ENCODE measurements around the gene HOXA2. TPM values are rescaled to one million over a fixed set of nuclear protein-coding genes. Genes with fewer than 3 reads are reported as not detected.

Gene HOXA2
- total RNA-seq, 1 donor from 2014 or later = not detected

- H3K4me1 Mint-ChIP-seq = peaks cover 5% of the 10 kb centered on the region
- no peaks in the 10 kb centered on the region for H3K9me3 Mint-ChIP-seq
- H3K36me3 Mint-ChIP-seq (ENCODE audit: low read depth) = no peaks in the 10 kb centered on the region
- peaks cover 17% of the 10 kb centered on the region for H3K27me3 Mint-ChIP-seq
- no peak overlapping the region for H3K4me3 Mint-ChIP-seq
- no peak overlapping the region for H3K27ac Mint-ChIP-seq
- no peak for DNase-seq
- intact Hi-C loops (cut with micrococcal nuclease) = no loop called here
Measured at GRCh38 chr7:27079234-27079975, 23.1 kb downstream of the HOXA2 start.

- H3K9me3 Mint-ChIP-seq = no peaks in the 10 kb centered on the region
- H3K27me3 Mint-ChIP-seq = peaks cover 11% of the 10 kb centered on the region
- H3K36me3 Mint-ChIP-seq (ENCODE audit: low read depth) = no peaks in the 10 kb centered on the region
- no peak overlapping the region for H3K27ac Mint-ChIP-seq
- intact Hi-C loops (cut with micrococcal nuclease) = no loop called here
- no peak for DNase-seq
- no peak overlapping the region for H3K4me3 Mint-ChIP-seq
- H3K4me1 Mint-ChIP-seq = peaks cover 5% of the 10 kb centered on the region
Measured at GRCh38 chr7:27078616-27079233, 23.8 kb downstream of the HOXA2 start.

DNA sequence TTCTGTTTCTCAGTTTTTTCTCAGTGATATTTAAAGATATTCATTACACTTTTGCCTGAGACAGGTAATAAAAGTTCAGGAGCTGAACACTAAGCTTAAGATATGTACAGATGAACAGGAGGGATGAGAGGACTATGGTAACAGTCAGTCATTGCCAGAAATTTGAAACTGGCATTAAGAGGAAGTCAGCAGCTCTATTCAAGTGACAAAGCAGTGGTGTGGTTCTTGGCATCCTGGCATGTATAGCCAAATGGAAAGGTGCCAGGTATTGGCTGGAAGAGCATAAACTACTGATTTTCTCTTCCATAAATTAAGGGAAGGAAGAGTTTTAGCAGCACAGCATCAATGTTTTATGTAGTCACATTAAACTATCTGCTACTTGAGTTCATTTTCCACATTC lies 29.4 kb downstream of the HOXA2 start:
- Mint-ChIP-seq H3K27ac (no peak overlapping the region), H3K4me1 (no peaks in the 10 kb centered on the region), H3K9me3 (no peaks in the 10 kb centered on the region), H3K4me3 (no peak overlapping the region), H3K36me3 (ENCODE audit: low read depth) (no peaks in the 10 kb centered on the region), H3K27me3 (peaks cover 2% of the 10 kb centered on the region)
- intact Hi-C loops (cut with micrococcal nuclease) = no loop called here
- no peak for DNase-seq

- Mint-ChIP-seq H3K4me3 (no peak overlapping the region), H3K27ac (no peak overlapping the region), H3K4me1 (no peaks in the 10 kb centered on the region), H3K9me3 (no peaks in the 10 kb centered on the region), H3K27me3 (peaks cover 2% of the 10 kb centered on the region), H3K36me3 (ENCODE audit: low read depth) (no peaks in the 10 kb centered on the region)
- intact Hi-C loops (cut with micrococcal nuclease) = no loop called here
- no peak for DNase-seq
Measured at GRCh38 chr7:27071622-27072390, 30.7 kb downstream of the HOXA2 start.

- H3K36me3 Mint-ChIP-seq (ENCODE audit: low read depth) = no peaks in the 10 kb centered on the region
- no peaks in the 10 kb centered on the region for H3K9me3 Mint-ChIP-seq
- no peaks in the 10 kb centered on the region for H3K4me1 Mint-ChIP-seq
- H3K4me3 Mint-ChIP-seq = no peak overlapping the region
- H3K27me3 Mint-ChIP-seq = no peaks in the 10 kb centered on the region
- no peak for DNase-seq
- no peak overlapping the region for H3K27ac Mint-ChIP-seq
- intact Hi-C loops (cut with micrococcal nuclease) = no loop called here
Measured at GRCh38 chr7:27068259-27068658, 34.2 kb downstream of the HOXA2 start.

GRCh38 chr7:27066148-27066547 lies 36.3 kb downstream of the HOXA2 start:
- no peaks in the 10 kb centered on the region for H3K27me3 Mint-ChIP-seq
- intact Hi-C loops (cut with micrococcal nuclease) = no loop called here

DNA sequence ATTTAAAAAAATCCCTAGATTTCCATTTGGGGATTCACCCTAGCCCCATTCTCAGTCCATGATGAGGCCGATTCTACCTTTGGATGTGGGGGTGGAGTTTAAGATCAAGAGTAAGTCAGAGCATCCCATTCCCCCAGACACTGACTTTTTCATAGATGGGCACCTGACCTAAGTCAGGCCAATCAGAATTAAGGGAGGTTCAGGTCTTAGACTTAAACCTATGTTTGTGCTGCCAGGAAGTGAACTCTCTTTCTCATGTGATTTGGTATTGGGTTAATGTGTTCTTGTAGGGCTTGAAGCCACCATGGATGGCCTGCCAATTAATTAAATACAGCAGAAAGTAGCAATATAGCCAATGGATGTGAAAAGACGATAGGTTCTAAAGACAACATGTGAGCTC lies 36.8 kb downstream of the HOXA2 start:
- Mint-ChIP-seq H3K36me3 (ENCODE audit: low read depth) (no peaks in the 10 kb centered on the region), H3K27ac (no peak overlapping the region), H3K4me1 (no peaks in the 10 kb centered on the region), H3K4me3 (no peak overlapping the region), H3K9me3 (no peaks in the 10 kb centered on the region), H3K27me3 (no peaks in the 10 kb centered on the region)
- intact Hi-C loops (cut with micrococcal nuclease) = no loop called here
- DNase-seq = no peak

More at GRCh38 chr7:27066148-27066547, 36.3 kb downstream of the HOXA2 start:
- H3K27ac Mint-ChIP-seq = no peak overlapping the region
- no peaks in the 10 kb centered on the region for H3K36me3 Mint-ChIP-seq (ENCODE audit: low read depth)
- H3K4me1 Mint-ChIP-seq = no peaks in the 10 kb centered on the region
- DNase-seq = no peak
- no peak overlapping the region for H3K4me3 Mint-ChIP-seq
- H3K9me3 Mint-ChIP-seq = no peaks in the 10 kb centered on the region

DNA sequence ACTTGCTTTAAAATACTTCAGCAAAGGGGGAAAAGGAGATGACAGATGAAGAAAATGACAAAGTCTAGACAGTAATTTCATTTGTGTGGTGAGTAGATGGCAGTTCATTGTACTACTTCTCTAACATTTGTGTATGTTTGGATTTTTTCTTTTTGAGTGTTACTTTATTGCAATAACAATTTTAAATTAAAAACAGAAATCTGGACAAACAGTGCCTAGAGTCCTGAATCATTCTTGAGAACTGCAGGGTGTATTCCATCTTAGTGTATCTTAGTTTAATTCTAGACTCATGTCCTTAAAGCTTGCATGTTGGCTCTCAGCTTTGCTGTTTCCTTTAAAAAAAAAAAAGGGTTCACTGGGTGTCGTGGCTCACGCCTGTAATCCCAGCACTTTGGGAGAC lies 37.8 kb downstream of the HOXA2 start:
- no peaks in the 10 kb centered on the region for H3K4me1 Mint-ChIP-seq
- no peak for DNase-seq
- no peak overlapping the region for H3K4me3 Mint-ChIP-seq
- intact Hi-C loops (cut with micrococcal nuclease) = no loop called here
- H3K9me3 Mint-ChIP-seq = no peaks in the 10 kb centered on the region
- no peak overlapping the region for H3K27ac Mint-ChIP-seq
- no peaks in the 10 kb centered on the region for H3K27me3 Mint-ChIP-seq
- H3K36me3 Mint-ChIP-seq (ENCODE audit: low read depth) = no peaks in the 10 kb centered on the region

DNA sequence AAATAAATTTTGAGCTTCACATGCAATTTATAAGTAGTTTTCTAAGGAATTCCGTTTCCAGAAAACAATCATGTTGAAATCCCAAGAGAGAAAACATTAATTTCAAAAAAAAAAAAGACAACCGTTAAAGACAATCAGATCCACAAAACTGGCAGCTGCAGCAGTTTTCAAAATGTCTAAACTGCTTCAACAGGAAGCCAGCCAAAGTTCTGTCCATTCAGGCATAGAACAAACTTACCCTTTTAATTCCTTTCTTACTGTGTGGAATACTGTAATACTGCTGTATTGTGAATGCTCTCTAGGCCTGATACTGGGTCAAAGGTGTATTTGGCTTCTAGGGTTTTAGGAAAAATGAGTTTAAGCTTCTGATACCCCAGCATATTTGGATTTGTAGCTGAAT lies 38.3 kb downstream of the HOXA2 start:
- H3K9me3 Mint-ChIP-seq = no peaks in the 10 kb centered on the region
- H3K4me1 Mint-ChIP-seq = no peaks in the 10 kb centered on the region
- intact Hi-C loops (cut with micrococcal nuclease) = no loop called here
- DNase-seq = no peak
- no peak overlapping the region for H3K27ac Mint-ChIP-seq
- no peaks in the 10 kb centered on the region for H3K36me3 Mint-ChIP-seq (ENCODE audit: low read depth)
- peaks cover 4% of the 10 kb centered on the region for H3K27me3 Mint-ChIP-seq
- H3K4me3 Mint-ChIP-seq = no peak overlapping the region

GRCh38 chr7:27062946-27063345 lies 39.5 kb downstream of the HOXA2 start:
- Mint-ChIP-seq H3K27me3 (peaks cover 7% of the 10 kb centered on the region), H3K36me3 (ENCODE audit: low read depth) (no peaks in the 10 kb centered on the region), H3K27ac (no peak overlapping the region), H3K4me3 (no peak overlapping the region), H3K4me1 (no peaks in the 10 kb centered on the region), H3K9me3 (no peaks in the 10 kb centered on the region)
- DNase-seq = no peak
- intact Hi-C loops (cut with micrococcal nuclease) = no loop called here

DNA sequence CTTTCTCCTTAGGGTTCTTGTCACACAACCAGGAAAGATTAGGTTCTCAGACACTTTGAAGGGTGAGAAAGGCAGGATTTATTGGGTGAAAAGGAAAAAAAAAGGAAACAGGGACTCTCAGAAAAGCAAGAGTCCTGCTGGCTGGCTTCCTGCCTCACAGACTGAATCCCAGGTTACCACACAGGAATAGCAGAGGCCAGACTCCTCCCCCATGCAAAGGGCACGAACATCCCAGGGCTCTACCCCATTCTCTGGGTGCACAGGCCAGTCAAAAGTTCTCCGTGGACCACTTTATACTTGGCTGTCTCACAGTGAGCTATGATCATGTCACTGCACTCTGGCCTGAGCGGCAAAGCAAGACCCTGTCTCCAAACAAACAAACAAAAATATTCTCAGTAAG lies 49.3 kb downstream of the HOXA2 start:
- Mint-ChIP-seq H3K27me3 (peaks cover 2% of the 10 kb centered on the region), H3K36me3 (ENCODE audit: low read depth) (no peaks in the 10 kb centered on the region), H3K4me3 (no peak overlapping the region), H3K4me1 (no peaks in the 10 kb centered on the region), H3K9me3 (no peaks in the 10 kb centered on the region), H3K27ac (no peak overlapping the region)
- no peak for DNase-seq
- intact Hi-C loops (cut with micrococcal nuclease) = no loop called here

GRCh38 chr7:27051451-27051850 lies 51.0 kb downstream of the HOXA2 start:
- no peak for DNase-seq
- intact Hi-C loops (cut with micrococcal nuclease) = no loop called here
- no peak overlapping the region for H3K4me3 Mint-ChIP-seq
- H3K9me3 Mint-ChIP-seq = no peaks in the 10 kb centered on the region
- H3K4me1 Mint-ChIP-seq = no peaks in the 10 kb centered on the region
- H3K27me3 Mint-ChIP-seq = peaks cover 2% of the 10 kb centered on the region
- H3K27ac Mint-ChIP-seq = no peak overlapping the region
- H3K36me3 Mint-ChIP-seq (ENCODE audit: low read depth) = no peaks in the 10 kb centered on the region
